D721Med (cell line): Measurements from ENCODE around the gene SLC25A22.

ENCODE experiments used
- DNase-seq: peaks from one replicate; pipeline ENCODE4 v3.0.0; 2011; ENCODE audit warnings: low spot score; ENCODE audit not compliant: insufficient read length
- FAIRE-seq: peaks from 2 replicates; lab custom pipeline; 2011; peaks lifted over from hg19 to GRCh38; lab: Jason Lieb, UNC
- TF ChIP-seq, protein P1 (sequence below): IDR thresholded peaks from 2 replicates; pipeline ENCODE4 v1.5.1; 2012; ENCODE audit warnings: mild to moderate bottlenecking, control low read depth; ENCODE audit not compliant: insufficient read depth; ENCODE audit errors: missing control alignments

The SLC25A22 gene

GRCh38 chr11:789943-790342 lies 8.1 kb downstream of the SLC25A22 start, which contains the start of gene CEND1:
TSS of gene CEND1 (minus strand) at chr11:790090. CDS start at chr11:788576, 1,514 bp downstream.
- no peak for FAIRE-seq
- DNase-seq, result peak; percentile 48
- TF ChIP-seq, protein P1, sequence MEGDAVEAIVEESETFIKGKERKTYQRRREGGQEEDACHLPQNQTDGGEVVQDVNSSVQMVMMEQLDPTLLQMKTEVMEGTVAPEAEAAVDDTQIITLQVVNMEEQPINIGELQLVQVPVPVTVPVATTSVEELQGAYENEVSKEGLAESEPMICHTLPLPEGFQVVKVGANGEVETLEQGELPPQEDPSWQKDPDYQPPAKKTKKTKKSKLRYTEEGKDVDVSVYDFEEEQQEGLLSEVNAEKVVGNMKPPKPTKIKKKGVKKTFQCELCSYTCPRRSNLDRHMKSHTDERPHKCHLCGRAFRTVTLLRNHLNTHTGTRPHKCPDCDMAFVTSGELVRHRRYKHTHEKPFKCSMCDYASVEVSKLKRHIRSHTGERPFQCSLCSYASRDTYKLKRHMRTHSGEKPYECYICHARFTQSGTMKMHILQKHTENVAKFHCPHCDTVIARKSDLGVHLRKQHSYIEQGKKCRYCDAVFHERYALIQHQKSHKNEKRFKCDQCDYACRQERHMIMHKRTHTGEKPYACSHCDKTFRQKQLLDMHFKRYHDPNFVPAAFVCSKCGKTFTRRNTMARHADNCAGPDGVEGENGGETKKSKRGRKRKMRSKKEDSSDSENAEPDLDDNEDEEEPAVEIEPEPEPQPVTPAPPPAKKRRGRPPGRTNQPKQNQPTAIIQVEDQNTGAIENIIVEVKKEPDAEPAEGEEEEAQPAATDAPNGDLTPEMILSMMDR, result no peak

DNA sequence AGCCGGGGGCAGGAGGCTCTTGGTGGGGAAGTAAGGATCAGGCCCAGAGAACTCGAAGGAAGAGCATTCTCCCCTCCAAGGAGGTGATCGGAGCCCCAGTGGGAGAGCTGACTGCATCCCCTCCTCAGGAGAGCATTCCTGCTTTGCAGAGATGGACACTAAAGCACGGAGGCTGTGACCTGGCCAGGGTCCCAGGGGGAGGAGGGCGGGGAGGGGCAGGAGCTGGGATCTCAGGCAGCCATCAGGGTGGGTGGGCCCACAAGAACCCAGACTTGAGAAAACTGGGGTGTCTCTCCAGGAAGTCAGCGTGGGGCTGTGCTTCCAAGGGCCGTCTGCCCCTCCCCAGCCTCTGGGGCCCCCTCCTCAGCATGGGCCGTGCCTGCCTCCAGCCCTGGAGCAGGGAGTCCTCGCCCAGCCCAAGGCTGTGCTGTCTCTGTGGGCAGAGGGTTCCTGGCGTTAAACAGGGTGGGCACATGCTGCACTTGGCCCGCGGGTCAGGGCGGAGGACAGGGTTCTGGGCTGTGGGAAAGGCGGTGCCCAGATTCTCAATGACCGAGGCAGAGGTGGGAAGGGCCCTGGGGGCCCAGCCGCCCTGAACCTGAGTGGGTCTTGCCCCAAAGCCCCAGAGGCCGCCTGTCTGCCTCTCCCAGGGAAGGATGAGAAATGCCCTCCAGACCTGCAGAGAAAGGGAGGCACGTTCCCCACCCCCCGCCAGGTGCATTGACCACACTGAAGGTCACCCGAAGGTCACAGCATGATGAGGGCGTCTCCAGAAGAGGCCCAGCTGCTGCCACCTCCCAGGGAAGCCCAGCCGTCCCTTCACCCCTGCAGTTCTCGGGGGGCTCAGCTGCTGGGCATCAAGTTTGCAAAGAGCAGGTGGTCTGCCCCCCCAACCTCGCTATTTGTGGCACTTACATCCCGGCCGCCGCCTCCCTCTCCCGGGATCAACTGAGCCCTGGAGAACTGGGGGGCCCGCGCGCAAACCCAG lies 8.8 kb downstream of the SLC25A22 start:
- FAIRE-seq, result no peak

DNA sequence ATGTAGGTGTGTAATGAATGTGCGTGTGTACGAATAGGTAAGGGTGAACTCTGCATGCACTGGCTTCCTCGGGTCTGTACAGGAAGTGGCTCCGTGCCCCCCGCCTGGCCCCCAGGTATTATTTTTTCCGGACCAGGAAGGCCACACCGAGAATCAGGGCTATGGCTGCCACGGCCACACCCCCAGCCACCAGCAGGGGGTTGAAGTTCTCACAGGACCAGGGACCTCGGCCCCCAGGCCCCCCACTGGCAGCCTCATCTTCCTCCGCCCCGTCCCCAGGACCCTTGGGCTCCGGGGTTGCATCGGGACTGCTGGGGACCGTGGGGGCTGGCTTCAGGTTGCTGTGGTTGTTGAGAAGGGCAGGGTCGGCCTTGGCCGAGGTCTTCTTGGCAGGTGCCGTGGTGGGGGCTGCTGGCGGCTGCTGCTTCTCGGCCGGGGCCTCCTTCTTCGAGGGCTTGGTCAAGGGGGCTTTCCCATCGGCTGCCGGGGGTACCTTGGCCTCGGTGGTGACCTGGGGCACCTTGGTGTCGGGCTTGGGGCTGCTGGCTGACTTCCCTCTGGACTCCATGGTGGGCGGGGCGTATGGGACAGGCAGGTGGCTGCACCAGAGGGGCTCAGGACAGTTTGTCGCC lies 10.0 kb downstream of the SLC25A22 start:
- no peak for FAIRE-seq
- DNase-seq, result no peak
- TF ChIP-seq, protein P1, result no peak

More for the DNA sequence above, 8.8 kb downstream of the SLC25A22 start:
- TF ChIP-seq, protein P1, result no peak
- no peak for DNase-seq

GRCh38 chr11:787084-787675 lies 10.9 kb downstream of the SLC25A22 start:
- no peak for FAIRE-seq
- no peak for DNase-seq
- TF ChIP-seq, protein P1, result no peak

DNA sequence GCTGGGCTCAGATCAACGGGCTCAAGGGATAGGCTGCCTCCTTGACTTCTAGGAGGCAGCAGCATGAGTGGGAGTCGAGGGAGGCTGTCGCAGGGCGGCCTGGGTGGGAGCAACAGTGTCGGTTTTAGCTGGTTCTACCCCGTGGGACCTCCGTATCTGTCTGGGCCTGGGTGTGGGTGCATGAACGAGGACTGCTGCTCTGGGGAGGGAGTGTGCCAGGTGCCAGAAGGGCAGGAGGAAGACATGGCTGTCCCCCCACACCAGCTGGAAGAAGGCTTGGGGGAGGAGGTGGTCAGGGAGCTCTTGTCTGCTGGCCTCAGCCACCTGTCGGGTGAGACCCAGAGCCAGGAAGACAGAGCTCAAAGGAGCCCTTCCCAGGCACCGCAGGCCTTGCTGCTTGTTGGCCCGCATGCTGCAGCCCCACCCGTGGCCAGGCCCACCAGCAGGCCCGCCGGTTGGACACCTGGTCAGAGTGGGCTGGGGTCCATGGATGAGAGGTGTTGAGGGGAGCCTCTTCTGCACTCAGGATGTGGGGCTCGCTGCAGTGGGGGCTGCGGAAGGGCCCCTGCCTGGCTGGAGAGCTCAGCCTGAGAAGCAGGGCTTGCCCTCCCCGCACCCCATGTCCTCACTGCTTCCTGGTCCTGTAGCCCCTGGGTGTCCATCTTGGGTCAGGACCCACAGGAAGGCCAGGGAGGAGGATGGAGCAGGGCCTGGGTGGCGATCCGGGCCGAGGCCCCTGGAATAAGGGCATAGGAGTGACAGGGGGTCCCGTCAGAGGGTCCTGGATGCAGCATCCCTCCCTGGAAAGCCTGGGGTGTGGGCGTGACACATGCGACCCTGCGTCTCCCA lies 11.6 kb downstream of the SLC25A22 start:
- DNase-seq (no peak), FAIRE-seq (no peak)
- TF ChIP-seq, protein P1, result no peak

DNA sequence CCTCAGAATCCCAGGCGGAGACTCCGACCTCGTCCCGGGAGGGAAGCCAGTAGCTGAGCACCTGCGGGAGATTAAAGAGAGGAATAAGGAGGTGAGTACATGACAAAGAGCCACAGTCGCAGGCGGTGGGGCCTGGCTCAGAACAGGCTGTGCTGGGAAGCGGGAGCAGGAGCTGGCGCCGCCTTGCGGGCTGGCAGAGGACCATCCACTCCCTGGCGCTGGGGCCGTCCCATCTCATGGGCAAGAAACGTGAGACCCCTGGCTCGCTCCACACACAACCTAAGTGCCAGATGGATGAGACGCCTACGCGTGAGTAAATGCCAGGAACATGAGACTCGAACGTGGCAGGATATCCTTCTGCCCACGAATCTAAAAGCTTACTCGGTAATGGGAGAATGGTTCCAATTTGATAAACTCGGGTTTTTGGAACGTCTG lies 14.5 kb downstream of the SLC25A22 start:
- FAIRE-seq, result no peak
- DNase-seq, result peak; percentile 48
- TF ChIP-seq, protein P1, result peak; percentile 85
